Fibroblast of the aortic adventitia (primary cell): ENCODE data around the gene SPPL3. TPM values are rescaled to one million over a fixed set of nuclear protein-coding genes. Genes with fewer than 3 reads are reported as not detected.
"Not testable (repeated sequence)": the region's sequence is repeated elsewhere in the genome, so short reads cannot be mapped to it uniquely, and the experiment has no call there.

Experiments used
- DNase-seq: peaks from one replicate; pipeline ENCODE4 v3.0.0-alpha.2; 2010; ENCODE audit warnings: low read depth
- H3K4me3 ChIP-seq: 2 replicates; pipeline ENCODE4 v1.5.1; 2011; ENCODE audit warnings: low read depth, mild to moderate bottlenecking, control low read depth, low read length, moderate library complexity
- CTCF ChIP-seq: IDR thresholded peaks from 2 replicates; pipeline ENCODE4 v1.5.1; 2011; ENCODE audit warnings: mild to moderate bottlenecking, low read length, control low read depth, inconsistent platforms; ENCODE audit not compliant: insufficient read depth
- total RNA-seq: library from RNA; depleted of rRNA; stranded (reverse); fragments of >200 nt; gene quantifications from 2 replicates; pipeline ENCODE4 v1.2.3, GENCODE V29; 2012; ENCODE audit warnings: low replicate concordance

The SPPL3 gene
- total RNA-seq, 1 donor = 18.3 TPM

GRCh38 chr12:120903412-120904196, 554 bp downstream of the SPPL3 start:
- peak; percentile 7 for DNase-seq

GRCh38 chr12:120902846-120903411, 1.2 kb downstream of the SPPL3 start:
- no peak for DNase-seq
- peak overlapping the region; percentile 95 for H3K4me3 ChIP-seq
- no peak for TF ChIP-seq CTCF

More at GRCh38 chr12:120903412-120904196, 554 bp downstream of the SPPL3 start:
- H3K4me3 ChIP-seq = peak overlapping the region; percentile 95
- no peak for TF ChIP-seq CTCF

GRCh38 chr12:120901818-120902217, 2.3 kb downstream of the SPPL3 start:
- no peak for TF ChIP-seq CTCF
- DNase-seq = no peak
- H3K4me3 ChIP-seq = peak overlapping the region; percentile 25

- H3K4me3 ChIP-seq, DNase-seq: not testable (repeated sequence)
These were observed 3.1 kb downstream of the SPPL3 start for GRCh38 chr12:120901101-120901500.

- DNase-seq = no peak
- no peak overlapping the region for H3K4me3 ChIP-seq
- TF ChIP-seq CTCF = no peak
These were observed 8.6 kb downstream of the SPPL3 start for GRCh38 chr12:120895532-120895931.

- no peak overlapping the region for H3K4me3 ChIP-seq
- TF ChIP-seq CTCF = no peak
- DNase-seq = no peak
These were observed 11.9 kb downstream of the SPPL3 start for GRCh38 chr12:120892265-120892664.

GRCh38 chr12:120890963-120891362, 13.2 kb downstream of the SPPL3 start:
- no peak for TF ChIP-seq CTCF
- H3K4me3 ChIP-seq = no peak overlapping the region
- DNase-seq = no peak
